CD14-positive monocyte (primary cell): ENCODE results near the gene CWF19L1. TPM values are rescaled to one million over a fixed set of nuclear protein-coding genes. Genes with fewer than 3 reads are reported as not detected.

Source experiments
- DNase-seq, 3 donors: peaks; one replicate each; pipeline ENCODE4 v3.0.0-alpha.2; 2011 to 2022
- H2AFZ ChIP-seq: 2 replicates; pipeline ENCODE4 v1.6.0; 2012; ENCODE audit warnings: mild to moderate bottlenecking, low read depth, low read length, inconsistent platforms; ENCODE audit not compliant: insufficient read depth, poor library complexity, severe bottlenecking
- H3K27ac ChIP-seq, 2 donors: 1 replicate in 1 of 2; 2 replicates in 1 of 2; pipeline ENCODE4 v1.5.1; 2012 to 2013; ENCODE audit warnings: low read length in 2 of 2, control low read depth in 1 of 2, inconsistent platforms in 1 of 2, low read depth in 1 of 2, mild to moderate bottlenecking in 1 of 2
- H3K27me3 ChIP-seq, 2 donors: one replicate each; pipeline versions ENCODE4 v1.6.0 to v1.6.1; 2011 to 2013; ENCODE audit warnings: low read length in 2 of 2; ENCODE audit not compliant: control insufficient read depth in 2 of 2, insufficient read depth in 2 of 2
- H3K36me3 ChIP-seq, 2 donors: replicated peaks in 1 of 2; 1 replicate in 1 of 2; 2 replicates in 1 of 2; pipeline versions ENCODE4 v1.5.1 to v1.6.1; 2012 to 2013; ENCODE audit warnings: low read length in 2 of 2, control low read depth in 1 of 2, inconsistent platforms in 1 of 2, mild to moderate bottlenecking in 1 of 2; ENCODE audit not compliant: insufficient read depth in 2 of 2, control insufficient read depth in 1 of 2
- H3K4me1 ChIP-seq, 2 donors: 1 replicate in 1 of 2; 2 replicates in 1 of 2; pipeline versions ENCODE4 v1.5.1 to v1.6.1; 2012 to 2013; ENCODE audit warnings: low read length in 2 of 2, control low read depth in 1 of 2, inconsistent platforms in 1 of 2, mild to moderate bottlenecking in 1 of 2, moderate library complexity in 1 of 2; ENCODE audit not compliant: insufficient read depth in 2 of 2, control insufficient read depth in 1 of 2
- H3K4me2 ChIP-seq: replicated peaks from 2 replicates; pipeline ENCODE3; 2012; ENCODE audit warnings: low read length, moderate library complexity, mild to moderate bottlenecking; ENCODE audit not compliant: poor library complexity, severe bottlenecking; ENCODE audit errors: extremely low read depth
- H3K4me3 ChIP-seq, 3 experiments: fragments of 200-600 bp in 1 of 3; sonication (generic) in 1 of 3; replicated peaks in 1 of 3; 1 replicate in 2 of 3; 2 replicates in 1 of 3; pipeline ENCODE4 v1.5.1; 2011 to 2013; ENCODE audit warnings: low read length in 3 of 3, mild to moderate bottlenecking in 3 of 3, control low read depth in 2 of 3, low read depth in 2 of 3, inconsistent platforms in 1 of 3, moderate library complexity in 1 of 3
- H3K79me2 ChIP-seq: 2 replicates; pipeline ENCODE4 v1.6.0; 2012; ENCODE audit warnings: mild to moderate bottlenecking, control low read depth, inconsistent platforms, low read length, moderate library complexity; ENCODE audit not compliant: insufficient read depth
- H3K9ac ChIP-seq: 2 replicates; pipeline ENCODE4 v1.6.0; 2017; ENCODE audit warnings: low read length, mild to moderate bottlenecking; ENCODE audit not compliant: insufficient read depth, poor library complexity, severe bottlenecking
- H3K9me3 ChIP-seq, 2 donors: replicated peaks in 1 of 2; 1 replicate in 1 of 2; 2 replicates in 1 of 2; pipeline versions ENCODE4 v1.5.1 to v1.6.1; 2012 to 2013; ENCODE audit warnings: low read length in 2 of 2, control low read depth in 1 of 2; ENCODE audit not compliant: control insufficient read depth in 1 of 2, insufficient read depth in 1 of 2
- H4K20me1 ChIP-seq: 2 replicates; pipeline ENCODE4 v1.6.0; 2012; ENCODE audit warnings: mild to moderate bottlenecking, low read length, control low read depth, moderate library complexity; ENCODE audit not compliant: insufficient read depth
- H3K27ac Mint-ChIP-seq, 7 donors: one replicate each; pipeline ENCODE4 v1.8.0; 2020; ENCODE audit warnings: mild to moderate bottlenecking in 7 of 7, mixed read lengths in 7 of 7, moderate library complexity in 6 of 7, inconsistent platforms in 2 of 7
- H3K27me3 Mint-ChIP-seq, 3 donors: one replicate each; pipeline ENCODE4 v1.8.0; 2021 to 2022; ENCODE audit warnings: low read depth in 3 of 3, mild to moderate bottlenecking in 3 of 3, mixed read lengths in 3 of 3, moderate library complexity in 3 of 3, inconsistent platforms in 1 of 3
- H3K36me3 Mint-ChIP-seq, 2 donors: one replicate each; pipeline ENCODE4 v1.8.0; 2020; ENCODE audit warnings: mixed read lengths in 2 of 2, inconsistent platforms in 1 of 2, mild to moderate bottlenecking in 1 of 2
- H3K4me1 Mint-ChIP-seq: one replicate; pipeline ENCODE4 v1.8.0; 2020; ENCODE audit warnings: mild to moderate bottlenecking, mixed read lengths
- H3K4me3 Mint-ChIP-seq, 2 donors: one replicate each; pipeline ENCODE4 v1.8.0; 2020; ENCODE audit warnings: mild to moderate bottlenecking in 2 of 2, mixed read lengths in 2 of 2, moderate library complexity in 1 of 2
- H3K9me3 Mint-ChIP-seq, 7 donors: one replicate each; pipeline ENCODE4 v1.8.0; 2020 to 2022; ENCODE audit warnings: mixed read lengths in 7 of 7, mild to moderate bottlenecking in 6 of 7, moderate library complexity in 6 of 7, inconsistent platforms in 2 of 7
- WGBS: methylation state at CpG from one replicate; pipeline ENCODE4 v1.1.5; 2013; ENCODE audit warnings: missing lambda C conversion rate; ENCODE audit not compliant: insufficient coverage; 5-methylcytosine and 5-hydroxymethylcytosine counted together
- intact Hi-C, 2 donors: fragments of 100-400 bp; cut with micrococcal nuclease; formaldehyde crosslinking; loops; one replicate each; pipeline versions ENCODE4 v1.15.0 to v1.15.1; 2023
- polyA plus RNA-seq, 3 donors: library from polyadenylated mRNA; depleted of rRNA in 1 of 3; unstranded in 2 of 3; stranded (reverse) in 1 of 3; fragments of 300-500 nt in 2 of 3; fragments of >200 nt in 1 of 3; fragmentation: Illumina TruSeq in 2 of 3; gene quantifications; 1 replicate in 2 of 3; 2 replicates in 1 of 3; pipeline ENCODE4 v1.2.3, GENCODE V29; 2012 to 2021
- TF ChIP-seq, protein P1 (sequence below): fragments of 200-600 bp; IDR thresholded peaks from one replicate; pipeline ENCODE4 v1.8.0; 2022; ENCODE audit warnings: antibody characterized with exemption, mild to moderate bottlenecking

The CWF19L1 gene
- polyA plus RNA-seq, 3 donors = 19.9 to 29.3 (median 22.2) TPM

- H3K27ac Mint-ChIP-seq = no peak overlapping the region
- H3K4me1 ChIP-seq = no peaks in the 10 kb centered on the region
- WGBS = no CpG with 5 or more reads among the region's 7 CpGs
- H3K27ac ChIP-seq = no peak overlapping the region
- no peaks in the 10 kb centered on the region for H3K27me3 ChIP-seq
- H3K79me2 ChIP-seq = no peaks in the 10 kb centered on the region
- no peaks in the 10 kb centered on the region for H3K4me1 Mint-ChIP-seq
- H3K36me3 Mint-ChIP-seq = peaks cover 81 to 92% of the 10 kb centered on the region in 2 donors
- H4K20me1 ChIP-seq = no peaks in the 10 kb centered on the region
- intact Hi-C loops = no loop called here
- peaks cover 82 to 97% of the 10 kb centered on the region in 2 donors for H3K36me3 ChIP-seq
- H3K4me3 ChIP-seq = no peak overlapping the region
- no peaks in the 10 kb centered on the region for H3K9me3 Mint-ChIP-seq
- no peak overlapping the region for H2AFZ ChIP-seq
- no peaks in the 10 kb centered on the region for H3K9me3 ChIP-seq
- DNase-seq = no peak
- H3K27me3 Mint-ChIP-seq = peaks cover 0 to 2% (median 0%) of the 10 kb centered on the region in 3 donors
- H3K4me3 Mint-ChIP-seq = no peak overlapping the region
- H3K4me2 ChIP-seq = no peak overlapping the region
- H3K9ac ChIP-seq = no peak overlapping the region
- TF ChIP-seq, protein P1, sequence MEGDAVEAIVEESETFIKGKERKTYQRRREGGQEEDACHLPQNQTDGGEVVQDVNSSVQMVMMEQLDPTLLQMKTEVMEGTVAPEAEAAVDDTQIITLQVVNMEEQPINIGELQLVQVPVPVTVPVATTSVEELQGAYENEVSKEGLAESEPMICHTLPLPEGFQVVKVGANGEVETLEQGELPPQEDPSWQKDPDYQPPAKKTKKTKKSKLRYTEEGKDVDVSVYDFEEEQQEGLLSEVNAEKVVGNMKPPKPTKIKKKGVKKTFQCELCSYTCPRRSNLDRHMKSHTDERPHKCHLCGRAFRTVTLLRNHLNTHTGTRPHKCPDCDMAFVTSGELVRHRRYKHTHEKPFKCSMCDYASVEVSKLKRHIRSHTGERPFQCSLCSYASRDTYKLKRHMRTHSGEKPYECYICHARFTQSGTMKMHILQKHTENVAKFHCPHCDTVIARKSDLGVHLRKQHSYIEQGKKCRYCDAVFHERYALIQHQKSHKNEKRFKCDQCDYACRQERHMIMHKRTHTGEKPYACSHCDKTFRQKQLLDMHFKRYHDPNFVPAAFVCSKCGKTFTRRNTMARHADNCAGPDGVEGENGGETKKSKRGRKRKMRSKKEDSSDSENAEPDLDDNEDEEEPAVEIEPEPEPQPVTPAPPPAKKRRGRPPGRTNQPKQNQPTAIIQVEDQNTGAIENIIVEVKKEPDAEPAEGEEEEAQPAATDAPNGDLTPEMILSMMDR = no peak
Measured at GRCh38 chr10:100209303-100209702, 58.1 kb downstream of the CWF19L1 start.

DNA sequence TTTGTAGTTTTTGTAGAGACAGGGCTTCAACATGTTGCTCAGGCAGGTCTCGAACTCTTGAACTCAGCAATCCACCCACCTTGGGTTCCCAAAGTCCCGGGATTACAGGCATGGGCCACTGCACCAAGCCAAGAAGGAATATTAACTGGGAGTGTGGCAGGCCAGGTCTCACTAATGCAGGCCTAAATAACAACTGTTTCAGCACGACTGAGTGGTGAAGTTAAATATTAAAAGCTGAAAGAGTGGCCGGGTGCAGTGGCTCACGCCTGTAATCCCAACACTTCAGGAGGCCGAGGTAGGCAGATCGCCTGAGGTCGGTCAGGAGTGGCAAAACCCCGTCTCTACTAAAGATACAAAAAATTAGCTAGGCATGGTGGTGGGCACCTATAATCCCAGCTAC, 59.2 kb downstream of the CWF19L1 start:
- Histone ChIP-seq H3K27ac (no peak overlapping the region), H3K4me2 (no peak overlapping the region), H3K4me1 (no peaks in the 10 kb centered on the region), H3K36me3 (peaks cover 83 to 97% of the 10 kb centered on the region in 2 donors), H2AFZ (no peak overlapping the region), H3K4me3 (no peak overlapping the region), H3K79me2 (no peaks in the 10 kb centered on the region), H4K20me1 (no peaks in the 10 kb centered on the region), H3K9me3 (no peaks in the 10 kb centered on the region), H3K9ac (no peak overlapping the region), H3K27me3 (no peaks in the 10 kb centered on the region)
- H3K36me3 Mint-ChIP-seq = peaks cover 81 to 91% of the 10 kb centered on the region in 2 donors
- no peaks in the 10 kb centered on the region for H3K4me1 Mint-ChIP-seq
- no peaks in the 10 kb centered on the region for H3K9me3 Mint-ChIP-seq
- no peak for DNase-seq
- intact Hi-C loops = no loop called here
- TF ChIP-seq, protein P1 = no peak
- peaks cover 0 to 4% (median 0%) of the 10 kb centered on the region in 3 donors for H3K27me3 Mint-ChIP-seq
- H3K27ac Mint-ChIP-seq = no peak overlapping the region
- H3K4me3 Mint-ChIP-seq = no peak overlapping the region
- 100% methylated on average over 3 of the region's 9 CpGs for WGBS
